Stimulated activated CD4-positive, alpha-beta T cell treated with anti-CD3 and anti-CD28 coated beads, TNF-alpha, amount 100 ng/mL, for 48 hours (primary cell): Measurements from ENCODE around the gene SLC13A3.

Source experiments
- DNase-seq, 3 donors: peaks; one replicate each; pipeline ENCODE4 v3.0.0-alpha.2; 2020; ENCODE audit warnings: low read depth in 3 of 3

Gene SLC13A3

DNA sequence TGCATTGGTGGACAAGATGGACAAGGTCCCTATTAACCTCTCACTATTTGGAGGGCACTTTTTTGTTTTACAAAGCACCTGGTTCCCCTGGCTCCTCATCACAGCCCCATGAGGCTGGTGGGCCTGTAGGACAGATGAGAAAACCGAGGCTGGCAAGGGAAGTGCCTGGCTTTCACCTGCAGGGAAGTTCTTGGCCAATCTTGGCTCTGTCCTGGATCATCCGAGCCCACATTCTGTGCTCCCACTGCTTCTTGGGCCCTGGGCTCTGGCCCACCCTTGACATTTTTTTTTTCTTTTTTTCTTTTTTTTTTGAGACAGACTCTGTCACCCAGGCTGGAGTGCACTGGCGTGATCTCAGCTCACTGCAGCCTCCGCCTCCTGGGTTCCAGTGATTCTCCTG lies 14.7 kb downstream of the SLC13A3 start:
- no peak for DNase-seq

DNA sequence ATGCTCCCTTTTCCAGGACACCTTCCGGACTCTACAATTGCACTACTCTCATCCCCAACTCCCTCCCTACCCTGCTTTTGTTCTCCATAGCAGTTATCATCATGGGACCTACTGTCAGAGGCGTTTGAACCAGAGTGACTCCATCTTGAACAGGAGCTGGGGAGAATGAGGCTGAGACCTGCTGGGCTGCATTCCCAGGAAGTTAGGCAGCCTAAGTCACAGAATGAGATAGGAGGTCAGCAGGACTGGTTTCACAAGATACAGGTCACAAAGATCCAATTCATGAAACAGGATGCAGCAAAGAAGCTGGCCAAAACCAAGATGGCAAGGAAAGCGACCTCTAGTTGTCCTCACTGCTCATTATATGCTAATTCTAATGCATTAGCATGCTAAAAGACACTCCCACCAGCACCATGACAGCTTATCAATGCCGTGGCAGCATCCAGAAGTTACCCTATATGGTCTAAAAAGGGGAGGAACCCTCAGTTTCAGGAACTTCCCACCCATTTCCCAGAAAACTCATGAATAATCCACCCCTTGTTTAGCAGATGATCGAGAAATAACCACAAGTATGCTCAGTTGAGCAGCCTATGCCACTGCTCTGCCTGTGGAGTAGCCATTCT lies 15.6 kb downstream of the SLC13A3 start:
- DNase-seq, result no peak

DNA sequence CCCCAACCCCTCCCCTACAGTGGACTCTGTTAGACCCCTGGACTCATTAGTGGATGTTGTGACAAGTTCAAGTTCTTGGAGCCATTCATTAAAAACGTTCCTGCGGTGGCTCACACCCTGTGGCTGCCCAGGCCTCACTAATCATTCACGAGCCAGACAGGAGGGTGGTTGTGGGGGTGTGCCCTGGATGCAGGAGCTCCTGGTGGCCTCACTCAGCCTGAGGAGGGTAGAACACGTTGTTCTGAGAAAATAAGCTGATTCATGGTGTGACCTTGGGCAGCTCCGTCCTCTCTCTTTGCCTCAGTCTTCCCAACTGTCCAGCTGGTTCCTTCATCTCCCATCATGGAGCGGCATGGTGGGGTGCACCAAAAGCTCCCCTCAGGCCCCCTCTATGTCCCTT lies 16.7 kb downstream of the SLC13A3 start:
- no peak for DNase-seq

DNA sequence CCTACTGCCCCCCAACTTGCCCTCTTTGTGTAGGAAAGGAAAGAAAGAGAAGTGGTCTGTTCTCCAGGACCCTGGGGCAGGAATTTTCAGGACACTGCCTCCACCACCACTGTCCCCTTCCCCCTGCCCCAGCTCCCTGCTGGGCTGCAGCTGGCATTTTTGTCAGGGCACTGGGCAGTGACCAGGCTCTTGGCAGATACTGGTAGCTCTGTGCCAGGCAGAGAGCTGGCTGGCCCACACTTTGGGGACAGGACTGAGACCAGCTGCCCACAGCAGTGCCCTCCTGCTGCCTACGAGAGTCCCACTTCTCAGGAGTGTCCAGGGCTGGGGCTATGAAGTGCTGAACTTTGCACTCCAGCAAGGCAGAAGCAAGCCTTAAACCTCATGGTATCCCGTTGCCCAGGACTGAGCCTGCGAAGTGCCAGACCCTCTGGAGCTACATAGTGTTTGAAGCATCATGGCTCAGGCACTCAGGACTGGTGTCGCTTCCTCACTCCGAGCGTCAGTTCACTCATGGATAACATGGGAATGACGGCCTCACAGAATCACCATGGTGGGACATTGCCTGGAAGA lies 19.3 kb downstream of the SLC13A3 start:
- DNase-seq, result no peak

DNA sequence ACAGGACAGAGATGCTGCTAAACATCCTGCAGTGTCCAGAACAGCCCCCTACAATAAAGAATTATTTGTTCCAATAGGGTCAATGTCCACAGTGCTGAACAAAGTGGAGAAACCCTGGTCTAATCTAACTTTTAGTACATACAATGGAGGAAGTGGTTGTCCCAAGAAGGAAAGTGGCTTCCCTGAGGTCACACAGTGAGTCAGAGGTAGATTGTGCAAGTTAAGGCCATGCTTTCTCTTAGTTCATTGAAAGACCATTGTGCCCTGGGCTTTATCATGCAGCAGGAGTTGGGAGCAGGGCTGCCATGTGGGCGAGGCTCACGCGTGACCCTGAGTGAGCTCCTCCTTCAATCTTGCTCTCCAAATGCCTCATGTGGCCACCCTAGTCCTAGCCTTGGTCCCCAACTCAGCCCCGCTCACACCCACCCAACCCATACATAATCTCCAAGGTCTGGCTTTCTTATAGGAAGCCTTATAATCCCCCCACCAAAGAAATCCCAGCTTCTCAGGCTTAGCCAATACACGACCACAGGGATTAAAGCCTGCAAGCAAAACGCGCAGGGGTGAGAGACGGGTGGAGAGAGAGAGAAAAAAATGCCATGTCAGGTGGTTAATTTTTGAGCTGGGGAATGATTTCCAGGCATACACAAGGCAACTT lies 19.9 kb downstream of the SLC13A3 start:
- DNase-seq, result no peak

DNA sequence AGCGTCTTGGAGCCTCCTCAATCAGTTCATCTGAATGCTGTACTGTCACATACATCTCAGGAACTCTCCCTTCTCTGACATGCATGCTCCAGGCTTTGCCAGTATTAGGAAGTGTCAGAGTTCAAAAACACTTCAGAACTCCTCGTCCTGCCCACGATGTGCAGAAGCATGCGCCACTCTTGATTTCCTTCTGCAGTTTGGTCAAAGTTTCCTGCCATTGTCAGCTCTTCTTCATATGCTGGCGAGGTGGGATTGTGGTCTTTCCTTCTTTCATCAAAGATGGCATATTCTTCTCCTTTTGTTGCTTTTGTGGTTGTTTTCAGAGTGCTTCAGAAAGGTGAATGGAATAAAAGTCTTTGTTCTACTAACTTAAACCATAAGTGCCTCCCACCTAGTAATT lies 21.0 kb downstream of the SLC13A3 start:
- no peak for DNase-seq

DNA sequence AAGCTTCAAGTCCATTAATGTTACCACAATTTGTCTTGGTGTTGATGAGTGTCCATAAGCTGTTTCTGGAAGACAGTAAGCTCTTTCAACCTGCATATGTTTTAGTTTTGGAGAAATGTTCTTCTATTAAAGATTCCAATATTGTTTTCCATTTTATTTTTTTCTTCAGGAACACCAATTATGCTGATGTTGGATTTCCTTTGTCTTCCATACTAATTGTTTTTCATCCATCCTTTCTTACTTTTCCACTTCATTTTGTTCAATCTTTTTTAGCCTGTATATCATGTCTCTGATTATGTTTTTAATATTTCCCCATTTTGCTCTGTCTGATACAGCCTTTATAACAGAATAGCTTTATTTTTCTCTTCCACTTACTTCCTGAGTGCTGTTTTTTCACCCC lies 21.9 kb downstream of the SLC13A3 start:
- DNase-seq, result no peak

DNA sequence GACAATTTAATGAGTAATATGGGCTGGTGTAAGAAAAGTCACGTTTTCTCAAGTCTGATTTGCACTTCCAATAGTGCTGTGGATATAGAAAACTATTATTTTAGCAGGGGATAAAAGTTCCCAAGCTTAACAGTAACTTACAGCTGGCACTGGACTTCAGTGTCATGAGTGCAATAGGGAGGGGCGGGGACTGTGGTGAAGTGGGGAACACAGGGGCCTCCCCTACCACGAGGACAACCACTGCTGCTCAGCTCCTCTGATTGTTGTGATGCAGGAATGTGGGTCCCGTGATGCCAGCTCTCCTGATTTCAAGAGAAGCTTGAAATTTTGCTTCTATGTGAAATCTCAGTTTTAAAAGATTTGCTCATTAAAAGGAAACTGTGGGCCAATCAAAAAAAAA lies 24.0 kb downstream of the SLC13A3 start:
- DNase-seq, result no peak

DNA sequence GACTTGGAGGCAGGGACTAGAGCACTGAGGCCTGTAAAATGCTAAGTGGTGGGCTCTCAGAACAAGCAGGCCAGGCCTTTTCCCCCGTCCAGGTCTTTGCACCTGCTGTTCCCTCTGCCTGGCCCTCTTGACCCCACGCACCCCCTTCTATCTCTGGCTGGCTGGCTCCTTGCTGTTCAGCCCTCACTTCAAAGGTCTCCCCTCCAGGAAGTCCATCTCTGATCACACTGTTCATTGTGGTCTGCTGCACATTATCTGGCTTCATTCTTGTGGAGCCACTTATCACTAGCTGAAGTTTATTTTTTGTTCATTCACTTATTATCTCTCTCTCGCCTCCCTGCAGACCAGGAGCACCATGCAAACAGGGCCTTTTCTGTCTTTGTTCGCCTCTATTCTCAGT lies 24.5 kb downstream of the SLC13A3 start:
- DNase-seq, result no peak

DNA sequence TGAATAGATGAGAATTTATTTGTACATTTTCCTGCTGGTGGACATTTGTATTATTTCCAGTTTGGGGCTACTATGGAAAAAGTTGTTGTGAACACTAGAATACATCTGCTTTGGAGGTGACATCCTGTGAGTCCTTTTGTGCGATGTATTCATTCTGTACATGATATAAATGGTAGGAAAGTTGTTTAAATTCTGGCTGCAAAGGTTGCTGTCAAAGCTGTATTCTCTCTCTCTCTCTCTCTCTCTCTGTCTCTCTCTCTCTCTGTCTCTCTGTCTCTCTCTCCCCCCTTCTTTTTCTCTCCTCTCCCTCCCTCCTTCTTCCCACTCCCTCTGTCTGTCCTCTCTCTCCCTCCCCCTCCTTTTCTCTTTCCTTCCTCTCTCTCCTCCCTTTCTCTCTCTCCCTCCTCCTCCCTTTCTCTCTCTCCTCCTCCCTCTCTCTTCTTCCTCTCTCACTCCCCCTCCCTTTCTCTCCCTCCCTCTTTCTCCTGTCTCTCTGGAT lies 25.3 kb downstream of the SLC13A3 start:
- DNase-seq, result no peak

DNA sequence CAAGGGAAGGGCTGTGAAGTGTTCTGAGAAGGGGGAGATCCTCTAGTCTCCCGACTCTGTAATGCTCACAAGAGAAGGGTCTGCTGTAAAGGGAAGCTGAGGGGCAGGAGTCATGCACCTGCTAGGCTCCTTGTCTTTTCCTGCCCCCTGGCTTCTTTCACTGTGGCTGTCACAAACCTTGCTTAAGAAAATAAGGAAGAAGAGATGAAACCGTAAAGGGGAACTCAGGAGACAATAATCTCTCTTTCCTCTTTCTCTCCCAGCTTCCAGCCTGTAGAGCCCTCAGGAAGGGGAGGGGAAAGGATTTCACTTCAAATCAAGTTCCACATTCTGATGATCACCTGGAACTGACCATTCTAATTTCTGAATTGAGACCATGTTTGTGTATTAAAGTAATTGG lies 26.3 kb downstream of the SLC13A3 start:
- no peak for DNase-seq

DNA sequence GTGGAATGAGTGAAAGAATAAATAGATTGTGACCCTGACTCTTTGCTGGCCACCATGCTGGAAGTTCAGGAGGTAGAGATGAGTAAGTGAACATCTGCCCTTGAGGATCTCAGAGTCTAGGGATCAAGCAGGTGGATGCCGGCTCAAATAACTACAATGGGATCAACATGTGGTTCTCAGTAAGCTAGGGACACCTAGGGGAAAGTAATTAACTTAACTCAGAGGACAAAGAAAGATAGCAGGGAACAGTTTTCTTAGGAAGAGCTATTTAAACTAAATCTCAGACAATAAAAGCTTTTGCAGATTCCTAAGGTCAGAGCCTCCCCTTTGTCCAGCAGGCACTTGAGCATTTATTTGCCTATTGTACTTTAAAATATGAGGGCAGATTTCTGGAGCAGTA lies 29.1 kb downstream of the SLC13A3 start:
- no peak for DNase-seq

DNA sequence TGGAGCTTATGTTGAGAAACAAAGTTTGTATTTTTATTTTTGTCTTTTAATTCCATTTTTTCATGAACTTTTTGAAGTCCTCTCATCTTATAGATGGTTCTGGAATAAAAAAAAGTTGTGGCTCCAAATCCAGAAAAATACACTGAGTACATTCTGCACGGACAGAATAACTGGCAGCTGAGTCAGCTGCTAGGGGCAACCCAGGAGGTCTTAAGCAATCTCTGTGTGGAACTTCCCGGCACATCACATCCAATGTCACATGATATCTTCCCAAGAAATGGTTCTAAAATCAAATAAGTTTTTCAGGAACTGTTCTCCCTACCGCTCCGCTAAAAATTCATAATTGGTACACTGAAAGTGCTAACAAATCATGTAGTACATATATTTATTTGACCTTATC lies 29.8 kb downstream of the SLC13A3 start:
- DNase-seq, result no peak

DNA sequence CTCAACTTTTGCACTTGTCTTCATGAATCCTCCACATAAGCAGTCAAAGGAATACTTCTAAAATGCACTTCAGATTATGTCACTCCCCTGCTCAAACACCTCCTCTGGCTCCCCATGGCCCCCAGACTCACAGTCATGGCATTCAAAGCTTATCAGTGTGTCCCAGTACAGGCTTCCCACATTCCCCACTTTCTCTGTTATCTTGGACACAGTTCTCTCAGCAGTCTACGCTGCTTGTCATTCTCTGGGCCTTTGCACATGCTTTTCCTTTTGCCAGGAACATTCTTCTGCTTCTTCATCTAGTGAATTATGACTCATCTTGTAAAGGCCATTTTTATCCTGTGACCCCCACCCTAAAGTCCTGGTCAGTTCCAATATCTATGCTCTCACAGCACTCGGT lies 31.8 kb downstream of the SLC13A3 start:
- DNase-seq, result no peak

DNA sequence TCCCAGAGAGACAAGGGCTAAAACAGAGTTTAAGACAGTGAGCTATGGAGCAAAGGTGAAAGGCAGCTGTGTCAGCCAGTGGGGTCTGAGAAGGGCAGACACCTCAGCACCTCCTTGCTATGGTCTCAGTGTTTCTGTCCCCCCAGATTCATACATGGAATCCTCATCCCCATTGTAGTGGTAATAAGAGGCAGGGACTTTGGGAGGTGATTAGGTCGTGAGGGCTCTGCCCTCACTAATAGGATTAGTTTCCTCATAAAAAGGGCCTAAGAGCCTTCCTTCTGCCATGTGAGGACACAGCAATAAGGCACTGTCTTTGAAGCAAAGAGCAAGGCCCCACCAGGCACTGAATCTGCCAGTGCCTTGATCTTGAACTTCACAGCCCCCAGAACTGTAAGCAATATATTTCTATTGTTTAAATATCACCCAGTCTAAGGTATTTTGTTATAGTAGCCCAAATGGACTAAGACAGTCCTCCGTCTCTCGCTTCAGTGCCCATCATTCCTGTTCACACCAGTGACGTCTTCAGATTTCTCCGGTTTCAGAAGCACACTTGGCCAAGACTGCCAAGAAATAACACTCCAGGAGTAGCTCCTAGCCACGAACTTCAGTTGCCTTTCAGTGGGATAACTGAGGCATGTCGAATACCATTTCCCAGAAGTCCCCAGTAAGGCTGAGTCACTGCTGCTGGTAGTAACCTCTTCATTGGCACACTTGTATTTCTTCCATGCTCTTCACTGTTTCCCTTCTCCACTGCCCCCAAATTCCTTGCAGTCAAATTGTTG lies 32.8 kb downstream of the SLC13A3 start:
- DNase-seq, result no peak

DNA sequence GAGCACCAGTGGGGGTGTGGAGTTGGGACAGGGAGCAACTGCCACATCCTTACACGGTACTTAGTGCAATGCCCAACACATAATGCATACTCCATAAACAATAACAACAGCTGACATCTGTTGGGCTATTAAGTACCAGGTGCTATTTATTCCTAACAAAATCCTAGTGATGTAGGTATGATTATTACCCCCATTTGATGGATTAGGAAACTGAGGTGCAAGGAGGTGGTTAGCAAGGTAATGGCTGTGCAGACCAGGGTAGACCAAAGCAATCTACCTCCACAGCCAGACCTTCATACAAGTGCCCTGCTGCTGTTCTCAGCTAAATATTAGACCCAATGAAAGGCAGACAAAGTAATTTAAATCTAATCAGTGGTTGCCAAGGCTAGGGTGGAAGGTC lies 36.8 kb downstream of the SLC13A3 start:
- DNase-seq, result no peak

DNA sequence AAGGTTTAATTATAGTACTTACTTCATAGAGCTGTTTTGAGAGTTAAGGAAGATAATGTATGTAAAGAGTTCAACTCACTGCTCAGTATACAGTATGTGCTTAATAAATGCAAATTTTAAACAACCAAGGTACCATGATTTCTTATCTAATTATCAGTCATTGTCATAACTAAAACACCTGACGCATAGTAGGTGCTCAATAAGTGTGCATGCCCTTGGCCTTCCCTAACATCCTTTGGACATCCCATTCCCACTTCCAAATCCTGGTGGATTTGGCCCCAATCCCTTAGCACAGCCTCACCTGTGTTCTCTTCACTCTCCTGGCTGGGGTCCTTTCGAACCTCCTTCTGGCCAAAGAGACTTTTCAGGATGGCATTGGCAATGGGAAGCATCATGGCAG lies 41.1 kb downstream of the SLC13A3 start:
- no peak for DNase-seq

DNA sequence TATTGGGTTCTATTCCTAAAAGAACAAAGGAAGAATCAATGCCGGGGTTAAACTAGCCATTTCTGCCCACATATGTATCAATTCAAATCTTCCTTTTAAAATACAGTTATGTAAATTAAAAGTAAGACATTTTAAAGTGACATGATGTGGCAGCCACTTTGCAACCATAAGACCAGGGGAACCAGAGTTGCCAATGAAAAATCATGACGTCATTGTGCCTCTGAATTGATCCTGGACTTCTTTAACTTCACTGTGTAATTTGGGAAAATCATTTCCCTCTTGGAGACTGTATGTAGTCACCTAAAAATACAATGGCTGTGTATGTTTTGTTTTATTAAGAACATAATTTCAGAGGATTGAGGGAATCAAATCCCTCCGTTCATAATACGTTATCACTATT lies 42.2 kb downstream of the SLC13A3 start:
- DNase-seq, result no peak

DNA sequence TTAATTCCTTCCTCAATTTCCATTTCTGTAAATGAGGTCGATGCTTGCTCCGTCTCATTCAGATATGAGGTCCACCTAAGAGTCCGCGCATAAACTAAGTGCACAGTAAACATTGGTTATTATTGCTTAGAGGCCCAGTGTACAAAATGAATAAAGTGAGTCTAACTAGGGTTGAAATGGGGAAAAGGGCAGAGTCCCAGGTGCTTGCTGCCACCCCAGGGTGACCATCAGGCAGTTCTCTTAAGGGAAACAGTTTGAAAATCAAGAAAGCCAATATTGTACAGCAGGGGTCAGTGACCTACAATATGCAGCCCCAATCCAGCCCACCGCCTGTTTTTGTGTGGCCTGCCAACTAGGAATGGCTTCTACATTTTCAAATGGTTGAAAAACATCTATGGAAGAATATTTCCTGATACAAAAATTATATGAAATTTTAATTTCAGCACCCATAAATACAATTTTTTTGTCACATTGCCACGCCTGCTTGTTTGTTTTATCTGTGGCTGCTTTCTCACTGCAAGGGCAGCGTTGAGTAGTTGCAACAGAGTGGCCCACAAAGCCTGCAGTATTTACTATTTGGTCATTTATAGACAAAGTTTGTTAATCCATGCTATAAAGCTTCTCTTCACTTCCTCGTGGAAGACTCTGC lies 43.3 kb downstream of the SLC13A3 start:
- no peak for DNase-seq

DNA sequence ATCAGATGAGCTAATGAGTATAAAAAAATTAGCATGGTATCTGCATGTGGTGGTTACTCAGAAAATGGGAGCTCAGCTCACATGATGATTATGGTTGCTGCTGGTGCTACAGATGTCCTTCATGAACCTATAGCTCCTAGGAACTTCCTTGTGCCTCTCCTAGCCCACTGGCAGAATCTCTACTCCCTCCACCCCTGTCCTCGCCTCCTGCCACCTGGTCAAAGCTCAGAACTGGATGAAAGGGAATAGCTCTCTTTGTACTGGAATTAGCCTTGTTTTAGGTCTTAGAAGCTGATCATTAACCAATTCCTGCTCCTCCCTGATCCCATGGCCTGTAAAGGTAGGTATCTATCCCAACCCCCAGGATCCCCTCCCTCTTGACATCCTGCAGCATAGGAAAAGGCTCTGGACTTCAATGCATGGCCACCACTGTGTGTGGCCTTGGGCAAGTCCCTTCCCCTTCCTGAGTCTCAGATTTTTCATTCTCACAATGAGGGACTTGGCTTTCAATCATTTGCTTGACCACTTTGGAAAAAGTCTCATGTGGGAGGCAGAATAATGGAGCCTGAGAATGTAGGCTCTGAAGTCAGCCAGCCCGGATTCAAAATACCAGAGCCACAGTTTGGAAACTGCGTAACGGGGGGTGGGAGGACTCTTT lies 43.9 kb downstream of the SLC13A3 start:
- DNase-seq, result no peak

DNA sequence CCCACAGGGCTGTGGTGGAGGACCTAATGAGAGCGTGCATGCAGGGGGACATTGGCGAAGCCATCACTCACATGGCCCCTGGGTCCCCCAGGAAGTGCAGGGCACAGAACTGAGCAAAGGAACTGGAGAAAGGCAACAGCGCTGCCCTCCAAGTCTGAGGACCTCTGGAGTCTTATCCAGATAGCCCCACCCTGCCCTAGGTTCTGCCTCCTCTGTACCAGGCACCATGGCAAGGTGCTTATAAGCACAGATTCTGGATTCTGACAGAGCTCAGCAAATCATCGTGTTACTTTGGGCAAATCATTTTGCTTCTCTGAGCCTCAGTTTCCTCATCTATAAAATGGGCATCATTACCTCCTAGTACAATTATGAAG lies 44.5 kb downstream of the SLC13A3 start:
- DNase-seq, result no peak
